GM10266 (cell line): ENCODE data around the gene PRSS57.

Experiments
- DNase-seq: peaks from one replicate; pipeline ENCODE4 v3.0.0; 2012; ENCODE audit errors: extremely low spot score
- TF ChIP-seq, protein P1 (sequence below): IDR thresholded peaks from 2 replicates; pipeline ENCODE4 v1.5.1; 2012; ENCODE audit warnings: mild to moderate bottlenecking, low read depth; ENCODE audit not compliant: control insufficient read depth, insufficient read depth; ENCODE audit errors: missing control alignments

The PRSS57 gene

DNA sequence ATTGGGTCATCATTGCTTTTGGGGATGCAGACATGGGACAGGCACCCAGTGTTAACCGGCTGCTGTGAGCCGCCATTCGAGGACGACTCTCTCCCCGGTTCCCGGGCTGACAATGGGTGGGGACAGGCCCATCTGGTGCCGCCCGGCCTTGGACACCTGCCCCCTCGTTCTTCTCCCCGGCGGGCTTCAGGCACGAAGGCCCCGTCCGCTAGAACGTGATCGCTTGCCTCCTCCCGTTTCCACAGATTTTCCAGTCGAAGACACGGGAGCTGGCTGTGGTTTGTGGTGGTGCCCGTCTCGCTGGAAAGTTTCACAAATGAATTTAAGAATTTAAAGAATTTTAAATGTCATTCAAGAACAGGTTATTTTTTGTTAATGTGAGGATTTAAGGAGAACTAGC lies 15.5 kb upstream of the PRSS57 start:
- no peak for DNase-seq
- TF ChIP-seq, protein P1, sequence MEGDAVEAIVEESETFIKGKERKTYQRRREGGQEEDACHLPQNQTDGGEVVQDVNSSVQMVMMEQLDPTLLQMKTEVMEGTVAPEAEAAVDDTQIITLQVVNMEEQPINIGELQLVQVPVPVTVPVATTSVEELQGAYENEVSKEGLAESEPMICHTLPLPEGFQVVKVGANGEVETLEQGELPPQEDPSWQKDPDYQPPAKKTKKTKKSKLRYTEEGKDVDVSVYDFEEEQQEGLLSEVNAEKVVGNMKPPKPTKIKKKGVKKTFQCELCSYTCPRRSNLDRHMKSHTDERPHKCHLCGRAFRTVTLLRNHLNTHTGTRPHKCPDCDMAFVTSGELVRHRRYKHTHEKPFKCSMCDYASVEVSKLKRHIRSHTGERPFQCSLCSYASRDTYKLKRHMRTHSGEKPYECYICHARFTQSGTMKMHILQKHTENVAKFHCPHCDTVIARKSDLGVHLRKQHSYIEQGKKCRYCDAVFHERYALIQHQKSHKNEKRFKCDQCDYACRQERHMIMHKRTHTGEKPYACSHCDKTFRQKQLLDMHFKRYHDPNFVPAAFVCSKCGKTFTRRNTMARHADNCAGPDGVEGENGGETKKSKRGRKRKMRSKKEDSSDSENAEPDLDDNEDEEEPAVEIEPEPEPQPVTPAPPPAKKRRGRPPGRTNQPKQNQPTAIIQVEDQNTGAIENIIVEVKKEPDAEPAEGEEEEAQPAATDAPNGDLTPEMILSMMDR, result no peak

DNA sequence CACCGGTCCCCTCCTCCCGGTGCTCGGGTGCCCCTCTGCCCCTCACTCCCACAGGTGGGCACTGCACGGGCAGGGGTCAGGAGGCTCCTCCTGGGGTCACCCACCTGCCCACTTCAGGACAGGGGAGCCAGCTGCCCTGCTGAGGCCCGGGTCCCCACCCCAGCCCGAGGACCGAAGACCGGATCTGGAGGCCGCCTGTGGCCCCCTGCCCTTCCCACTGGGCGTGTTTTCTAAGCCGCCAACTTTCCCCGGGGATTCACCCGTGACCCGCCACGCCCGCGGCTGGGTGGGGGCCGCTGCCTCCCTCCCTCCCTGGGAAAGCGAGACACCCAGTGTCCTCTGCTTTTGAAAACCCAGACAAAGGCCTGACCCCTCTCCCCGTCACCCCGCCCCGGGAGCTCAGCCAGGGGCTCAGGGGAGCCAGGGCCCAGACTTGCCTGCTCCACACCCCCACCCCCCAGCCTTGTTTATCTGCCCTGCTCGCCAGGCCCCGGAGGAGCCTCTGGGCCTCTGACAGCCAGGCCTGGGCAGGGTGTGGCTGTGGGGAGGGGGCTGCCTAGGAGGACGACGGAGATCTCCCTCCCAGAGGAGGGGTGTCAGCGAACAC lies 14.8 kb upstream of the PRSS57 start:
- DNase-seq, result no peak
- TF ChIP-seq, protein P1, result no peak

DNA sequence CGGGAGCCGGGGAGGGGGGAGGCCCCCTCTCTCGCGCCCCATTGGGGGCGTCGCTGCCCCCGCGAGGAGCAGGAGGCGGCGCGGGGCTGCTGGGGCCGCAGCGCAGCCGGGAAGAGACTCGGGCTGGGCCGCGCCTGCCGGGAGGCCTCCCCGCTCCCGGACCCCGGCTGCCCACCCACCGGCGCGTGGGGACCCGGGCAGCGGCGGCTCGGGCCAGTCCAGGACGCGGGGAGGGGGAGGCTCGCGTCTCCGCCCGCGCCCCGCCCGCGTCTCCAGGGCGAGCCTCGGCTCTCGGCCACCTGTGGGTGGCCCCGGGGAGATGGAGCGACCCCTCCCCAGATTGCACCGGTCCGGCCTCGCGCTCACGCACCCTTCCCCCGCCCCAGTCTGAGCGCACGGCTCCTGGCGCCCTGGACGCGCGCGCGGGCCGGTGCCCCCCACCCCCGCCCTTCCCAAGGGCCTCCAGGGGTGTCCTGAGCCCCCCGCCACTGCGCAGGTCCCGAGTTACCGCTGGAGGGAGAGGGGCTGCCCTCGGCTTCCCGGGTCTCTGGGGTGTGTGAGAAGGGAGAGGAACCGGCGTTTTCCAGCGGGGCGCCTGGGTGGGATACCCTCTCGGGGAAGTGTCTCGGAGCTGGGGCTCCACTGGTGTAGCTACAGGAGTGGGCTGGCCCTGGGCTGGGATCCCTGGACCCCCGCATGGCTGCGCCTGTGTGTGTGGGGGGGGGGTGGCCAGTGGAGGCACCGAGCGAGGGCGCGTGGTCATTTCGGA lies 14.1 kb upstream of the PRSS57 start:
- no peak for DNase-seq

DNA sequence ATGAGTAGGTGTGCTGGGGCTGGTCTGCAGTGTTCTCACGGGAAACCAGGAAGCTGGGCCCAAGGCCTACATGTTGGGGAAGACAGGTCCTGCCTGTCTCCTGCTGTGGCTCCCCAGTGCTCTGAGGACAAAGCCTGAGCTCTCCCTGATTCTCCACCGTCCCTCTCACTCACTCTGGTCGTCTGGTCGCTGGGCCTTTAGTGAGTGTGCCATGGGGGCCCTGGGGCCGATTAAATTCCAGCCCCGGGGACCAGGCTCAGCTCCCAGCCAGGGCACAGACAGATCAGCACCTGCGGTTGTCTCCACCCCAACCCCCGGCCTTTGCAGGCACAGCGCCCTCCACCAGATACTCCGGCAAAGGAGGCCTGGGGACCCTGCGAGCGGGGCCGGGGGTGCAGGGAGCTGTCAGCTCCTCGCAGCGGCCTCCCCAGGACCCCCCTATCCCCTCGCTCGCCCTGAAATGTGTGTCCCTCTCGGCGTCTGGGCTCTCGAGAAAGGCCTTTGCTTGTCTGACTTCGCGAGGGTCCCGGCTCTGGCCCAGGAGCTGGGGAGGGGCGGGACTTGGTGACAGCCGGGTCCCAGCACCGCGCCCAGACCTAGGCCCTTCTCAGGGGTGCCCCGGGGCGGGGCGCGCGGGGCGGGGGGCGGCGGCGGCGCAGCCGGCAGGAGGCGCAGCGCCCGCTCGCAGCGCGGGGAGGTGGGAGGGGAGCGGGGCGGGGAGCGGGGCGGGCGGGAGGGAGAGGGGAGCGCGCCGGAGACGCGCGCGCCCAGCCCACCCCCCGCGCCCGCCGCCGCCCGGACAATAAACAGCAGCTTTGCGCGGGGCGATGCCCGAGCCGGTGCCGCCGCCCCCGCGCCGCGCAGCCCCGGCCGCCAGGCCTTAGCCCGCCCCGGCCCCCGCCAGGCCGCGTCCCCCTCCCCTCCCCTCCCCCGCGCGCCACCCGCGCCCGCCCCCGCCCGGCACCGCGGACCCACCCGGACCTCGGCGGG lies 13.2 kb upstream of the PRSS57 start, which contains the start of gene PALM:
Gene PALM, plus strand, starts transcription at position 782 of the 990 bp plus-strand sequence. CDS start 212 bp downstream, outside the sequence.
- TF ChIP-seq, protein P1, result no peak
- DNase-seq, result no peak

More for the DNA sequence above, 14.1 kb upstream of the PRSS57 start:
- TF ChIP-seq, protein P1, result no peak

DNA sequence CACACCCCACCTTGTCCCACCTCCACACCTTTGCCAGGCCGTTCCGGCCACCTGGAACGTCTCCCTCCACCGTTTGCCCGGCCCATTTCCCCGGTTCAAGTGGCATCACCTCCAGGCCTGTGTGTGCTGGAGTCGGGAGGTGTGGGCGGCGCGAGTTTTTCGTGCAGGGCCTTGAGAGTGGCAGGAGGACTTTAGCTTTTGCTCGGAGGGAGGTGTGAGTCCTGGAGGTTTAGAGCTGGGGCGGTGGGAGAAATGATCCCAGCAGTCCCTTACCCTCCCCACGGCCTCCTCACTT lies 9.1 kb upstream of the PRSS57 start:
- TF ChIP-seq, protein P1, result no peak
- DNase-seq, result no peak

DNA sequence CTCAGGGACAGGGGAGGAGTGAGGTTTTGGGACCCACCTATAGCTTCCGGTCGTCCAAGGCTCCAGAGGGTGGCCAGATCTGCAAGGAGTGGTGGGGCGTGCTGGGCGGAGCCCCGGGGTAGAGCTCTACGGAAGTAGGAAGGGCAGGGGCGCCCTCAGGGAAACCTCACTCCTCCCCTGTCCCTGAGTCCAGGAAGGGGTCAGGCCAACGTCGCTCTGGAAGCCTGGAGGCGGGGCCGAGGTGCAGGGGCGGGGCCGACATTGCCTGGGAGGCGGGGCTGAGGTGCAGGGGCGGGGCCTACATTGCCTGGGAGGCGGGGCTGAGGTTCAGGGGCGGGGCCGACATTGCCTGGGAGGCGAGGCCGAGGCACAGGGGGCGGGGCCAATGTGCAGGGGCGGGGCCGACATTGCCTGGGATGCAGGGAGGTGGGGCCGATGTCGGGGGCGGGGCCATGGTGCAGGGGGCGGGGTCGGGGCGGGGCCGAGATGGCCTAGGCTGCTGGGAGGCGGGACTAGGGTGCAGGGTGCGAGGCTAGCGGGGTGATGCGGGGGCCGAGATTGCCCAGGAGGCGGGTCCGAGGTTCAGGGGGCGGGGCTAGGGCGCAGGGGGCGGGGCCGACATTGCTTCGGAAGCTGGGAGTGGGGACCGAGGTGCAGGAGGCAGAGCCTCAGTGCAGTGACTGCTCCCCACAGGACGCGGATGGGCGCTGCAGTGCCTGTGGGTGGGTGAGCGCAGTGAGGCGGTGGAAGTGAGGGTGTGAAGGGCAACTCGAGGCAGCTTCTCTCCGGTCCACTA lies 8.6 kb upstream of the PRSS57 start:
- TF ChIP-seq, protein P1, result no peak
- DNase-seq, result peak; percentile 92
